Breast epithelium (tissue), 4 donors: Measurements from ENCODE around the gene IGFBPL1. TPM values are rescaled to one million over a fixed set of nuclear protein-coding genes. Genes with fewer than 3 reads are reported as not detected.

Source experiments
- DNase-seq, 2 donors: peaks; one replicate each; pipeline ENCODE4 v3.0.0-alpha.2; 2019; ENCODE audit warnings: low spot score in 2 of 2
- H3K27ac ChIP-seq, 2 donors: fragments of 200-600 bp; sonication (generic) in 1 of 2; one replicate each; pipeline ENCODE4 v1.5.1; 2016 to 2019; ENCODE audit warnings: mild to moderate bottlenecking in 1 of 2
- H3K27me3 ChIP-seq, 2 donors: fragments of 200-600 bp; sonication (generic) in 1 of 2; one replicate each; pipeline versions ENCODE4 v1.5.1 to v1.6.0; 2017 to 2019; ENCODE audit warnings: control low read depth in 1 of 2, mild to moderate bottlenecking in 1 of 2
- H3K36me3 ChIP-seq: fragments of 200-600 bp; one replicate; pipeline ENCODE4 v1.5.1; 2019
- H3K4me1 ChIP-seq, 2 donors: fragments of 200-600 bp; sonication (generic); one replicate each; pipeline ENCODE4 v1.5.1; 2016 to 2019; ENCODE audit warnings: control low read depth in 1 of 2
- H3K4me3 ChIP-seq, 3 donors: fragments of 200-600 bp; sonication (generic); 1 replicate in 2 of 3; 2 replicates in 1 of 3; pipeline ENCODE4 v1.5.1; 2016 to 2019; ENCODE audit warnings: mild to moderate bottlenecking in 3 of 3, moderate library complexity in 2 of 3
- H3K9me3 ChIP-seq, 2 donors: fragments of 200-600 bp; sonication (generic) in 1 of 2; one replicate each; pipeline ENCODE4 v1.5.1; 2016 to 2019; ENCODE audit warnings: control low read depth in 1 of 2
- POLR2A ChIP-seq: fragments of 450-650 bp; IDR thresholded peaks from one replicate; pipeline ENCODE4 v1.6.1; 2016; ENCODE audit warnings: antibody characterized with exemption, mild to moderate bottlenecking, moderate library complexity
- POLR2AphosphoS5 ChIP-seq, 3 donors: sonication (generic); formaldehyde crosslinking; IDR thresholded peaks; one replicate each; pipeline ENCODE4 v1.6.1; 2017; ENCODE audit warnings: antibody characterized with exemption in 3 of 3
- intact Hi-C: fragments of 100-400 bp; cut with DNase I; formaldehyde crosslinking; loops from one replicate; pipeline ENCODE4 v1.15.1; 2023; ENCODE audit warnings: low total_unique reads
- total RNA-seq, 3 donors: library from RNA; depleted of rRNA; stranded (reverse); fragments of >200 nt; gene quantifications; one replicate each; pipeline ENCODE4 v1.1.0, GENCODE V29; 2016
- TF ChIP-seq, protein P1 (sequence below), 3 donors: fragments of 450-650 bp; IDR thresholded peaks; one replicate each; pipeline ENCODE4 v1.5.1; 2016 to 2017; ENCODE audit warnings: antibody characterized with exemption in 3 of 3, mild to moderate bottlenecking in 3 of 3, moderate library complexity in 3 of 3

IGFBPL1 gene
- total RNA-seq, 3 donors from 2014 or later, result not detected

DNA sequence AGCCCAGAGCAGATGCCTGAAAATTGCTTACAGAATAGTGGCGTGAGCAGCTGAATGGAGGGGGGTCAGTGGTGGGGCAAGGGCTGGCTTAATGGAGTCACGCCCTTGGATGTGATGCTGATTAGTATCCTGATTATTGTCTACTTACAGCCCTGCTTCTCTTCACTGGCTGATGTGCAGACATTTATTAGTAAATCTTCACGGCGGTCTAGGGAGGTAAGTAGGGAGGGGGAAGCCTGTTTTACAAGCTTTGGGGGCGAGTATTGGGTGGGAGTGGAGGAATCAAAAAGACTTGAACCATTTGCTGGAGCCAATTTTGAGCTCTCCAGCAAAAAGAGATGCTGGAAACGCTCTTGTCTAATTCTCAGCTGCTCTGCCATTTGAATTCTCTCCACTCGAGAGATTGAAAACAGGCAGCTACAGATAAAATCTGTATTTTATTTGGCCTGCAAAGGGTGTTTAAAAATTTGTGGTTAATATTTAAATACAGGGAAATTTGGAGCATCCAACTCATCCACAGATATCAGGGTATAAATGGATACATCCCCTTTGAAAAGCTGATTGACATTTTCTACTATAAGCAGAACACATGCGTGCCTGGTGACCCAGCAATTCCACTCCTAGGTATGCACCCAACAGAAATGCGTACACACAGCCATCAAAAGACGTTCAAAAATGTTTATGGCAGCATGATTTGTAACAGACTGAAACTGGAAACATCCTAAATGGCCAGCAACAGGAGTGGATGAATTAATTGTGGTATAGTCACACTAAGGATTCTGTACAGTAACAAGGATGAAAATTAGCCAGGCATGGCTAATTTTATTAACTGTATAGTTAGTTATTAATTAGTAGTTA, 51.3 kb downstream of the IGFBPL1 start:
- intact Hi-C loops, result no loop called here
- Histone ChIP-seq H3K9me3 (no peaks in the 10 kb centered on the region), H3K4me3 (no peak overlapping the region), H3K27ac (no peak overlapping the region), H3K27me3 (no peaks in the 10 kb centered on the region), H3K4me1 (no peaks in the 10 kb centered on the region), H3K36me3 (no peaks in the 10 kb centered on the region)
- TF ChIP-seq POLR2A, result no peak
- TF ChIP-seq POLR2AphosphoS5 (IDR thresholded peaks at IDR 0.05), result no peak
- TF ChIP-seq, protein P1, sequence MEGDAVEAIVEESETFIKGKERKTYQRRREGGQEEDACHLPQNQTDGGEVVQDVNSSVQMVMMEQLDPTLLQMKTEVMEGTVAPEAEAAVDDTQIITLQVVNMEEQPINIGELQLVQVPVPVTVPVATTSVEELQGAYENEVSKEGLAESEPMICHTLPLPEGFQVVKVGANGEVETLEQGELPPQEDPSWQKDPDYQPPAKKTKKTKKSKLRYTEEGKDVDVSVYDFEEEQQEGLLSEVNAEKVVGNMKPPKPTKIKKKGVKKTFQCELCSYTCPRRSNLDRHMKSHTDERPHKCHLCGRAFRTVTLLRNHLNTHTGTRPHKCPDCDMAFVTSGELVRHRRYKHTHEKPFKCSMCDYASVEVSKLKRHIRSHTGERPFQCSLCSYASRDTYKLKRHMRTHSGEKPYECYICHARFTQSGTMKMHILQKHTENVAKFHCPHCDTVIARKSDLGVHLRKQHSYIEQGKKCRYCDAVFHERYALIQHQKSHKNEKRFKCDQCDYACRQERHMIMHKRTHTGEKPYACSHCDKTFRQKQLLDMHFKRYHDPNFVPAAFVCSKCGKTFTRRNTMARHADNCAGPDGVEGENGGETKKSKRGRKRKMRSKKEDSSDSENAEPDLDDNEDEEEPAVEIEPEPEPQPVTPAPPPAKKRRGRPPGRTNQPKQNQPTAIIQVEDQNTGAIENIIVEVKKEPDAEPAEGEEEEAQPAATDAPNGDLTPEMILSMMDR (IDR thresholded peaks at IDR 0.05), result no peak
- no peak for DNase-seq

DNA sequence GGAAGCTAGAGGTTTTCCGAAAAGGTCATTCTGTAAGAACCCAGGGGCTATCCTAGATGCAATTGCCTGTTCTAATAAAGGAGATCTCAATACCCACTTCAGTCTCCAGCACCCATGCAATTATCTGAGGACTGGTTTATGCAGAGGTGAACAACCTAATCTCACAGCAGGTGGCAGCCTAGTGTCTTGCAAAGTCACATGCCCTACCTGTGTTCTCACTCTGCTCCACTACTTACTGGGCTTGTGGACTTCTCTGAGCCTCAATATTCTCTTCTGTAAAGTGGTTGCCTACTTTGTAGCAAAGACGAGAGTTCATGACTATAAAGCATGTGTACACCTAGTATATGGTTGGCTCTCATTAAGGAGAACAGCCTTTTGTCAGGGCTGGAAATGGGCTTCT, 52.8 kb downstream of the IGFBPL1 start:
- Histone ChIP-seq H3K9me3 (no peaks in the 10 kb centered on the region), H3K4me1 (no peaks in the 10 kb centered on the region), H3K27me3 (no peaks in the 10 kb centered on the region), H3K27ac (no peak overlapping the region), H3K36me3 (no peaks in the 10 kb centered on the region), H3K4me3 (no peak overlapping the region)
- intact Hi-C loops, result no loop called here
- TF ChIP-seq POLR2AphosphoS5 (IDR thresholded peaks at IDR 0.05), result no peak
- TF ChIP-seq, protein P1 (IDR thresholded peaks at IDR 0.05), result peak in 2 of 3 donors; percentile 27 to 29
- TF ChIP-seq POLR2A, result no peak
- DNase-seq, result peak in 1 of 2 donors; percentile 32

DNA sequence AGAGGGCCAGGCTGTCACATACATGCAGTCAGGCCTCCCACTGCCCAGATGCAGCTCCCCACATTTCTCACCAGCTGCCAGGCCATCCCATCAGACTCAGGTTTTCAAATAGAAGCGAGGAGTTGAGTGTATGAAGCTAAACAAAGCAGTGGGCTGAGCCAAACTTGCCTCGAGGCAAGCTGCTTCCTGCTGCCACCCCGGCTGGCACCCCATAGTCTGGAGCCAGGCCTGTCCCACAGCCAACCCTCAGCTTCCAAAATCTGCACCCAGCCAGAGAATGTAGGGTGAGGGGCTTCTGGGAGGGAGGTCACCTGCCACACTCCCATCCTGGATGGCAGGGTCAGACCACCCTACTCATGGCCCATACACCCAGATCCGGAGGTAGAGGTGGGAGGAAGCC, 54.1 kb downstream of the IGFBPL1 start:
- Histone ChIP-seq H3K9me3 (no peaks in the 10 kb centered on the region), H3K36me3 (no peaks in the 10 kb centered on the region), H3K27me3 (no peaks in the 10 kb centered on the region), H3K4me3 (no peak overlapping the region), H3K27ac (no peak overlapping the region), H3K4me1 (no peaks in the 10 kb centered on the region)
- DNase-seq, result no peak
- no peak for TF ChIP-seq POLR2AphosphoS5 (IDR thresholded peaks at IDR 0.05)
- TF ChIP-seq POLR2A, result no peak
- TF ChIP-seq, protein P1 (IDR thresholded peaks at IDR 0.05), result no peak
- intact Hi-C loops, result no loop called here

DNA sequence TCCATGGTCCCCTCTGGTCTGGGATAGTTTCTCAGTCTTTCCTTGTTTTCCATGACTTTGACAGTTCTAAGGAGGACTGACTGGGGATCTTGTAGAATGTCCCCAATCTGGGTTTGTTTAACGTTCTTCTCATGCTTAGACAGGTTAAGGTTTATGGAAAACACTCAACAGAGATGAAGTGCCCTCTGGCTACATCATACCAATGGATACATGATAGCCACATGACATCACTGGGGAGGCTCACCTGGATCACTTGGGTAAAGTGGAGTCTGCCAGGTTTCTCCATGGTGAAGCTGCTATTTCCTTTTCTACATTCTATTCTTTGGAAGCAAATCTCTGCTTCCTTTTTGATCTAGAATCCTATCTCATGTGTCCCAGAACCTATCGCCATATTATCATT, 55.5 kb downstream of the IGFBPL1 start:
- intact Hi-C loops, result no loop called here

DNA sequence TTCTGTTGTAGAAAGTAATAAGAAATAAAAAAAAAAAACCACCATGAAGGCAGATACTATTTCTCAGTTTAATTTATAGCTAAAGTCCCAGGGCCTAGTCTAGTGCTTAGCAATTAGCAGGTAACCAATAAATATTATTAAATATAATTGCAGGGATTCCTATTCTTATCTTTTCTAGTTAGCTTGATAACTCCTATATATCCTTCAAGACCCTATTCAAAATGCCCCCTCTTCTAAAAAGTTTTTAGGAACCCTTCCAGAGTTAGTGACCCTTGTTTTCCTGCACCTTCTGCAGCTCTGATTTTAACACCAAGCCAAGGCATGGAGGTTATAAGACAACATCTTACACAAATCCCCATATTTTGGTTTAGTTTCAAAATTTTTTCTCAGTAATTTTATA, 56.4 kb downstream of the IGFBPL1 start:
- DNase-seq, result no peak
- Histone ChIP-seq H3K36me3 (no peaks in the 10 kb centered on the region), H3K9me3 (no peaks in the 10 kb centered on the region), H3K27ac (no peak overlapping the region), H3K4me1 (no peaks in the 10 kb centered on the region), H3K4me3 (no peak overlapping the region), H3K27me3 (no peaks in the 10 kb centered on the region)
- TF ChIP-seq, protein P1 (IDR thresholded peaks at IDR 0.05), result no peak
- intact Hi-C loops, result no loop called here

More for the DNA sequence above, 55.5 kb downstream of the IGFBPL1 start:
- H3K4me1 ChIP-seq, result no peaks in the 10 kb centered on the region
- no peak overlapping the region for H3K4me3 ChIP-seq
- TF ChIP-seq POLR2A (no peak), POLR2AphosphoS5 (IDR thresholded peaks at IDR 0.05) (no peak)
- TF ChIP-seq, protein P1 (IDR thresholded peaks at IDR 0.05), result no peak
- H3K36me3 ChIP-seq, result no peaks in the 10 kb centered on the region
- H3K9me3 ChIP-seq, result no peaks in the 10 kb centered on the region
- H3K27me3 ChIP-seq, result no peaks in the 10 kb centered on the region
- no peak overlapping the region for H3K27ac ChIP-seq
- no peak for DNase-seq
